ENCODE data around the gene WNT9B. TPM values are rescaled to one million over a fixed set of nuclear protein-coding genes. Genes with fewer than 3 reads are reported as not detected.

Gene WNT9B
- total and polyA plus RNA-seq, 12 donors, result 0.07 to 2.0 (median 0.55) TPM; not detected in 3

DNA sequence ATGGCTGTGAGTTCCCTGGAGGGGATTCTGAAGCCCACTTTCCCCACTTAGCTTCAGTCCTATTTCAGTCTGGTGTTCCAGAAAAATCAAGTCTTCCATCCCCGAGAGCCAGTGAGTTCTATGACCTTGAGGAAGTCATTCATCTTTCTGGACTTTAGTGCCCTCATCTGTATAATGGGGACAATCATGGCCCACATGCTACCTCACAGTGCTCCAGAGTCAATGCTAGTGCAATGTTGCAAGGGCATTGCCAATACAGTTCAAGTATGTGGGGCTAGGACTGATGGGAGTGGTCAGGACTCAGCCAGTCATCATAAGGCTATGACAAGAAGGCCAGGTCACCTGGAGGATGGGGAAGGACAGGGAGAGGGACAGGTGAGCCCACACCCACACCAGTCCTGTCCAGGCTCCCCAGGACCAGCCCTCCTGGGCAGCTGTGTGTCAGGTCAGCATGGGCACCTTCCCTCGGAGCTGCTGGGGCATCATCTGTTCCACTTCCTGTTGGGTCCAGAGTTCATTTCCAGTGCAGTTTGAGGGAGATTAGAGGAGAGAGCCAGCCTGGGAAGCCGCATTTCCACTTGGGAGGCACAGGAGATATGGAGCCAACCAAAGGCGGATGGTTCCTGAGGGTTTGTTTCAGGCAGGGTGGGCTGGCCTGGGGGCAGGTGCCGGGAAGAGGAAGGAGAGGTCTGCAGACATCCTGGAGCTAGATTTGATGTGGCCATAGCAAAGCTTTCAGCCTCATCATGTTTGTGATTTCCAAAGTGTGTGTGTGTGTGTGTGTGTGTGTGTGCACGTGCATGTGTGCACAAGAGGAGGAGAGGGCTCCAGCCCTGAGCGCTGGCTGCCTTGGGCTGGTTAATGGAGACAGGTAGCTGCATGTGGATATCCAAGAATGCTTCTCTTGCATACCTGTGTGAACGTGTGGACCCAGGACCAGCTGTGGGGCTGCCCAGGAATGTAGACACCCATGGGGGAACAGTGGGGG lies 3.9 kb upstream of the WNT9B start:
- Histone ChIP-seq H3K4me3 (no peak overlapping the region), H3K36me3 (replicated peaks in 1 of 2) (no peaks in the 10 kb centered on the region), H3K4me1 (replicated peaks in 1 of 2) (peaks cover 10 to 11% of the 10 kb centered on the region in 2 donors), H3K27me3 (peaks cover 17% of the 10 kb centered on the region), H3K27ac (no peak overlapping the region), H3K9me3 (replicated peaks in 1 of 3) (no peaks in the 10 kb centered on the region)
- DNase-seq, result no peak
- TF ChIP-seq POLR2A (IDR thresholded peaks at IDR 0.05), result no peak
- TF ChIP-seq, protein P1, sequence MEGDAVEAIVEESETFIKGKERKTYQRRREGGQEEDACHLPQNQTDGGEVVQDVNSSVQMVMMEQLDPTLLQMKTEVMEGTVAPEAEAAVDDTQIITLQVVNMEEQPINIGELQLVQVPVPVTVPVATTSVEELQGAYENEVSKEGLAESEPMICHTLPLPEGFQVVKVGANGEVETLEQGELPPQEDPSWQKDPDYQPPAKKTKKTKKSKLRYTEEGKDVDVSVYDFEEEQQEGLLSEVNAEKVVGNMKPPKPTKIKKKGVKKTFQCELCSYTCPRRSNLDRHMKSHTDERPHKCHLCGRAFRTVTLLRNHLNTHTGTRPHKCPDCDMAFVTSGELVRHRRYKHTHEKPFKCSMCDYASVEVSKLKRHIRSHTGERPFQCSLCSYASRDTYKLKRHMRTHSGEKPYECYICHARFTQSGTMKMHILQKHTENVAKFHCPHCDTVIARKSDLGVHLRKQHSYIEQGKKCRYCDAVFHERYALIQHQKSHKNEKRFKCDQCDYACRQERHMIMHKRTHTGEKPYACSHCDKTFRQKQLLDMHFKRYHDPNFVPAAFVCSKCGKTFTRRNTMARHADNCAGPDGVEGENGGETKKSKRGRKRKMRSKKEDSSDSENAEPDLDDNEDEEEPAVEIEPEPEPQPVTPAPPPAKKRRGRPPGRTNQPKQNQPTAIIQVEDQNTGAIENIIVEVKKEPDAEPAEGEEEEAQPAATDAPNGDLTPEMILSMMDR (IDR thresholded peaks at IDR 0.05), result no peak
- intact Hi-C loops (cut with DNase I), result loop anchor here in 1 of 2 donors (10.0 kb wide), 1 partner anchor 147 kb away; no protein-coding TSS in a partner anchor
- WGBS, 4 donors, result 54 to 63% (median 59%) methylated on average over 4 to 8 of the region's 8 CpGs

DNA sequence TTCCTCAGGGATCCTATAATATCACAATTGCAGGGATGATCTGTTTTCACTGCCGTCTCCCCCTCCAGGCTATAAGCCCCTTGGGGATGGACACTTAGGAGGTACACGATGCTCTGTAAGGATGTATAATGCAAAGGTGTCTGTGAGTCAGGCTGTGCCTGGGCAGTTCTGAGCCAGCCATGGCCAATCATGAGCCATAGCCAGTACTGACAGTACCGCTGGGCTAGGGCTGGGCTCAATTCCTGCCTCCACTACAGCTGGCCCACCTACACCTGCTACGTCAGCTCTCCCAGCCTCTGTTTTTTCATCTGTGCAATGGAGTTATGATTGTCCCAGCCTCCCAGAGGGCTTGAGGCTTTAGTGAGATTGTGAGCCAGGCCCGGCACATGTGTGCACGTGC lies 2.8 kb upstream of the WNT9B start:
- Histone ChIP-seq H3K27ac (no peak overlapping the region), H3K27me3 (peaks cover 23% of the 10 kb centered on the region), H3K36me3 (replicated peaks in 1 of 2) (no peaks in the 10 kb centered on the region), H3K4me3 (no peak overlapping the region), H3K4me1 (replicated peaks in 1 of 2) (peaks cover 10 to 11% of the 10 kb centered on the region in 2 donors), H3K9me3 (replicated peaks in 1 of 3) (no peaks in the 10 kb centered on the region)
- no peak for TF ChIP-seq POLR2A (IDR thresholded peaks at IDR 0.05)
- TF ChIP-seq, protein P1 (IDR thresholded peaks at IDR 0.05), result no peak
- no peak for DNase-seq
- intact Hi-C loops (cut with DNase I), result loop anchor here in 1 of 2 donors (10.0 kb wide), 1 partner anchor 146 kb away; no protein-coding TSS in a partner anchor
- 76 to 87% (median 81%) methylated on average over 3 to 6 of the region's 6 CpGs for WGBS, 4 donors

DNA sequence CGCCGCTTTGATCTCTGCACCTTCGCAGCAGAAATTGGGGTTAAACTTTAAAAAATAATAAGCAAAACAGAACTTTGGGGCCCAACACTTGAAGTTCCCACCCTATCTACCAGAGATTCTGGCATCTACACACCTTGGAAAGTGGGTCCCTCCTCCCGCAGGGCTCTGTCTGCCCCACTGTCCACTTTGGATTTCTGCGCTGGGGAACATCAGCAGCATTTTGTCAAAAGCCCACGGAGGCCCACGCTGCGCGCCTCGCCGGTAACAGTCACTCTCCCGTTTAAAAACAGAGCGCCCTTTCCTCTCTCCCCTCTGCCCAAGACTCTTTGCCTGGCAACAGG lies 725 bp upstream of the WNT9B start:
- no peaks in the 10 kb centered on the region for H3K36me3 ChIP-seq (replicated peaks in 1 of 2)
- intact Hi-C loops (cut with DNase I), result loop anchor here in 1 of 2 donors (5.0 kb wide), 1 partner anchor 92 kb away; no protein-coding TSS in a partner anchor
- 47 to 89% (median 53%) methylated on average over 5 to 13 of the region's 13 CpGs for WGBS, 4 donors
- no peaks in the 10 kb centered on the region for H3K9me3 ChIP-seq (replicated peaks in 1 of 3)
- peaks cover 10 to 11% of the 10 kb centered on the region in 2 donors for H3K4me1 ChIP-seq (replicated peaks in 1 of 2)
- DNase-seq, result no peak
- no peak overlapping the region for H3K4me3 ChIP-seq
- peaks cover 23% of the 10 kb centered on the region for H3K27me3 ChIP-seq
- no peak overlapping the region for H3K27ac ChIP-seq
- TF ChIP-seq, protein P1 (IDR thresholded peaks at IDR 0.05), result no peak

DNA sequence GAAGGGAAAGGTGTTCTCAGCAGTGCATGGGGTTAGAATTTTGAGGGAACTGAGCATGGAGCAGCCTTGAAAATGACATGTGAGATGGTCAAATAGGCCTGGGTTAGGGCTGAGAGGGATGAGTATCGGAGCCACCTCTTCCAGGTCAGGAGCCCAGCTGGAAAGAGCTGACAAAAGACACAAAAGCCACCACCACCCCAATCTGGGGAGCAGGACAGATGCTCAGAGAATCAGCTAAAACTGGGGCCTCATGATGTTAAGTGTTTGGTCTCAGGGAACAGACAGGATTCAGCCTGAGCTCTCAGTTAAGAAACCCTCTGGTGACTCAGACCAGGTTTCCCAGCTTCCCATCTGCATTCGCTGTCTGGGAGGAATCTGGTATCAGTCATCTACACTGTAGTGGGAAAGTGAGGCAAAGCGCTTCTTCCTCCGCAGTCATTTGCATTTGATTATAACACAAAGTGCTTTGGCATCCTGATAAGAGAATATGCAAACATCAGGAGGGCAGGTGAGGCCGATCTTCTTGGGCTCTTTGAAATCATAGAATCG lies 2.6 kb downstream of the WNT9B start:
- DNase-seq, result no peak
- Histone ChIP-seq H3K36me3 (replicated peaks in 1 of 2) (no peaks in the 10 kb centered on the region), H3K9me3 (replicated peaks in 1 of 3) (no peaks in the 10 kb centered on the region), H3K4me1 (replicated peaks in 1 of 2) (peaks cover 10 to 11% of the 10 kb centered on the region in 2 donors), H3K27ac (no peak overlapping the region), H3K4me3 (no peak overlapping the region), H3K27me3 (peaks cover 23% of the 10 kb centered on the region)
- intact Hi-C loops (cut with DNase I), result loop anchor here in 1 of 2 donors (5.0 kb wide), 1 partner anchor 88 kb away; no protein-coding TSS in a partner anchor
- 78 to 90% (median 84%) methylated on average over 5 to 6 of the region's 6 CpGs for WGBS, 4 donors
- no peak for TF ChIP-seq POLR2A (IDR thresholded peaks at IDR 0.05)
- TF ChIP-seq, protein P1 (IDR thresholded peaks at IDR 0.05), result no peak

All from adrenal gland (tissue), 12 donors.